MM.1S (cell line): Measurements from ENCODE around the gene SETDB2.

Source experiments
- DNase-seq: peaks from one replicate; pipeline ENCODE4 v3.0.0-alpha.2; 2015
- H2AFZ ChIP-seq: fragments of 300-600 bp; sonication (generic); 2 replicates; pipeline ENCODE4 v1.6.0; 2016; ENCODE audit warnings: antibody characterized with exemption, low read length
- H3F3A ChIP-seq: fragments of 300-600 bp; sonication (generic); 2 replicates; pipeline ENCODE4 v1.6.1; 2016; ENCODE audit warnings: mild to moderate bottlenecking, antibody characterized with exemption, low read length, moderate library complexity, mixed read lengths; ENCODE audit not compliant: insufficient read depth
- H3K27ac ChIP-seq: fragments of 300-600 bp; sonication (generic); 2 replicates; pipeline ENCODE4 v1.5.1; 2016; ENCODE audit warnings: mild to moderate bottlenecking, low read length
- H3K27me3 ChIP-seq: fragments of 300-600 bp; sonication (generic); replicated peaks from 2 replicates; pipeline ENCODE4 v1.6.0; 2016; ENCODE audit warnings: low read length; ENCODE audit not compliant: insufficient read depth
- H3K36me3 ChIP-seq: fragments of 300-600 bp; sonication (generic); replicated peaks from 2 replicates; pipeline ENCODE4 v1.6.1; 2016; ENCODE audit warnings: mild to moderate bottlenecking, low read length, mixed read lengths; ENCODE audit not compliant: insufficient read depth
- H3K4me1 ChIP-seq: fragments of 300-600 bp; sonication (generic); 2 replicates; pipeline ENCODE4 v1.6.1; 2016; ENCODE audit warnings: low read length, mixed read lengths
- H3K4me2 ChIP-seq: fragments of 300-600 bp; sonication (generic); 2 replicates; pipeline ENCODE4 v1.6.0; 2016; ENCODE audit warnings: low read depth, low read length
- H3K4me3 ChIP-seq: fragments of 300-600 bp; sonication (generic); 2 replicates; pipeline ENCODE4 v1.5.1; 2016; ENCODE audit warnings: low read length, mixed read lengths
- H3K79me2 ChIP-seq: fragments of 300-600 bp; sonication (generic); 2 replicates; pipeline ENCODE4 v1.6.1; 2016; ENCODE audit warnings: mixed run types, low read length, mixed read lengths
- H3K9ac ChIP-seq: fragments of 300-600 bp; sonication (generic); 2 replicates; pipeline ENCODE4 v1.6.1; 2016; ENCODE audit warnings: low read length, mixed read lengths
- H3K9me2 ChIP-seq: fragments of 300-600 bp; sonication (generic); replicated peaks from 2 replicates; pipeline ENCODE4 v1.6.1; 2016; ENCODE audit warnings: mild to moderate bottlenecking, low read length, mixed read lengths; ENCODE audit not compliant: insufficient read depth
- H3K9me3 ChIP-seq: fragments of 300-600 bp; sonication (generic); replicated peaks from 2 replicates; pipeline ENCODE4 v1.6.1; 2016; ENCODE audit warnings: mild to moderate bottlenecking, low read length, mixed read lengths; ENCODE audit not compliant: insufficient read depth
- H4K20me1 ChIP-seq: fragments of 300-600 bp; sonication (generic); 2 replicates; pipeline ENCODE4 v1.6.1; 2016; ENCODE audit warnings: mild to moderate bottlenecking, low read length, moderate library complexity, mixed read lengths; ENCODE audit not compliant: insufficient read depth
- CTCF ChIP-seq: fragments of 300-600 bp; sonication (generic); IDR thresholded peaks from 2 replicates; pipeline ENCODE4 v1.5.1; 2016; ENCODE audit warnings: antibody characterized with exemption, low read length, mixed read lengths
- EZH2 ChIP-seq: fragments of 300-600 bp; sonication (generic); optimal IDR thresholded peaks from 2 replicates; pipeline ENCODE3; 2017; ENCODE audit warnings: low read depth, mild to moderate bottlenecking, antibody characterized with exemption, low read length, mixed read lengths
- EZH2phosphoT487 ChIP-seq: fragments of 300-600 bp; sonication (generic); IDR thresholded peaks from 2 replicates; pipeline ENCODE4 v1.6.1; 2018; ENCODE audit warnings: antibody characterized with exemption, low read length

Gene SETDB2

GRCh38 chr13:49464085-49464484 is 20.0 kb downstream of the SETDB2 start:
- Histone ChIP-seq H3K9me3 (no peaks in the 10 kb centered on the region), H3K79me2 (no peaks in the 10 kb centered on the region), H4K20me1 (no peaks in the 10 kb centered on the region), H3K27me3 (no peaks in the 10 kb centered on the region), H3K27ac (no peak overlapping the region), H3K4me2 (no peak overlapping the region), H3K4me1 (no peaks in the 10 kb centered on the region), H3K4me3 (no peak overlapping the region), H3K9ac (no peak overlapping the region), H3K9me2 (no peaks in the 10 kb centered on the region), H3K36me3 (no peaks in the 10 kb centered on the region), H2AFZ (no peak overlapping the region), H3F3A (no peaks in the 10 kb centered on the region)
- DNase-seq, result no peak
- TF ChIP-seq EZH2phosphoT487 (no peak), CTCF (no peak), EZH2 (no peak)

- no peaks in the 10 kb centered on the region for H3K9me2 ChIP-seq
- no peak overlapping the region for H3K4me2 ChIP-seq
- H3K36me3 ChIP-seq, result no peaks in the 10 kb centered on the region
- H3F3A ChIP-seq, result no peaks in the 10 kb centered on the region
- no peaks in the 10 kb centered on the region for H3K4me1 ChIP-seq
- H3K4me3 ChIP-seq, result no peak overlapping the region
- no peaks in the 10 kb centered on the region for H4K20me1 ChIP-seq
- no peaks in the 10 kb centered on the region for H3K79me2 ChIP-seq
- no peak overlapping the region for H2AFZ ChIP-seq
- no peak for DNase-seq
- no peak for TF ChIP-seq CTCF
- no peak for TF ChIP-seq EZH2phosphoT487
- no peak for TF ChIP-seq EZH2
- no peak overlapping the region for H3K9ac ChIP-seq
- H3K27ac ChIP-seq, result no peak overlapping the region
- no peaks in the 10 kb centered on the region for H3K27me3 ChIP-seq
- H3K9me3 ChIP-seq, result no peaks in the 10 kb centered on the region
These were observed 20.7 kb downstream of the SETDB2 start for GRCh38 chr13:49464621-49465325.

- no peaks in the 10 kb centered on the region for H3F3A ChIP-seq
- no peaks in the 10 kb centered on the region for H3K79me2 ChIP-seq
- no peaks in the 10 kb centered on the region for H3K9me3 ChIP-seq
- no peak for DNase-seq
- no peaks in the 10 kb centered on the region for H4K20me1 ChIP-seq
- H3K9me2 ChIP-seq, result no peaks in the 10 kb centered on the region
- H3K4me2 ChIP-seq, result no peak overlapping the region
- no peaks in the 10 kb centered on the region for H3K27me3 ChIP-seq
- H3K27ac ChIP-seq, result no peak overlapping the region
- no peaks in the 10 kb centered on the region for H3K36me3 ChIP-seq
- H3K9ac ChIP-seq, result no peak overlapping the region
- no peak overlapping the region for H2AFZ ChIP-seq
- no peak for TF ChIP-seq EZH2phosphoT487
- no peak for TF ChIP-seq EZH2
- TF ChIP-seq CTCF, result no peak
- H3K4me3 ChIP-seq, result no peak overlapping the region
- H3K4me1 ChIP-seq, result no peaks in the 10 kb centered on the region
These were observed 22.3 kb downstream of the SETDB2 start for GRCh38 chr13:49466292-49466838.
